GM18511 (cell line): ENCODE results near the gene SLC35G1.

Experiments used
- ATAC-seq: cut with Tn5 transposase; IDR thresholded peaks from one replicate; pipeline ENCODE4 v1.9.1; 2021; ENCODE audit warnings: mild to moderate bottlenecking, moderate library complexity; ENCODE audit not compliant: unreplicated experiment

The SLC35G1 gene

DNA sequence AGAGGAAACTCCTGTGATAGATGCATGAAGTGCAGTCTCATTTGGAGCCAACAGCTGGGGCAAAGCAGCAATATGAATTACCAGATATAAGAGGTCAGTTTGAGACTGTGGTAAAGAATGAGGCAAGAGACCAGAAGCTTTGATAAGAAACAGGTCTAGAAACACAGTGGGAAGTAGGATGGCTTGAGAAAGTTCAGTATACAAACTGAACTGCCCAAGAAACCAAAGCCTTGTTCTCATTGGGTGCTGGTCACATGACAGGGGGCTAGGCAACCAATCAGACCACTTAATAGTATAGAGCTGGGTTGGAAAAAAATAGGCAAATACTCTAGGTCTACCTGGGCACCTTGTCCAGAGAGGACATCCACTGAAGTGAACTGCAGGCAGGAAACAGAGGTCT, 53.7 kb downstream of the SLC35G1 start:
- ATAC-seq = no peak

- no peak for ATAC-seq
Observed at GRCh38 chr10:93951905-93952304, 58.1 kb downstream of the SLC35G1 start.
